Gastrocnemius medialis (tissue), 4 donors: Measurements from ENCODE around the gene AUTS2. TPM values are rescaled to one million over a fixed set of nuclear protein-coding genes. Genes with fewer than 3 reads are reported as not detected.
"Not testable (repeated sequence)": the region's sequence is repeated elsewhere in the genome, so short reads cannot be mapped to it uniquely, and the experiment has no call there.

Experiments used
- ATAC-seq, 2 donors: fragments of 150-250 bp; one replicate each; pipeline ENCODE4 v1.9.1; 2016
- DNase-seq, 2 donors: peaks; one replicate each; pipeline ENCODE4 v3.0.0-alpha.2; 2019
- H3K27ac ChIP-seq, 4 donors: fragments of 200-600 bp; sonication (generic); 1 replicate in 1 of 4; 2 replicates in 3 of 4; pipeline ENCODE4 v1.5.1; 2016 to 2018; ENCODE audit warnings: mild to moderate bottlenecking in 2 of 4, moderate library complexity in 1 of 4
- H3K27me3 ChIP-seq, 3 donors: fragments of 200-600 bp; sonication (generic) in 2 of 3; 1 replicate in 1 of 3; 2 replicates in 2 of 3; pipeline versions ENCODE4 v1.5.1 to v1.6.0; 2016 to 2019; ENCODE audit warnings: mild to moderate bottlenecking in 1 of 3, moderate library complexity in 1 of 3
- H3K36me3 ChIP-seq, 2 donors: fragments of 200-600 bp; sonication (generic) in 1 of 2; one replicate each; pipeline ENCODE4 v1.5.1; 2017 to 2018
- H3K4me1 ChIP-seq, 2 donors: fragments of 200-600 bp; sonication (generic) in 1 of 2; one replicate each; pipeline ENCODE4 v1.5.1; 2016 to 2017; ENCODE audit warnings: mild to moderate bottlenecking in 2 of 2
- H3K4me3 ChIP-seq, 4 donors: fragments of 200-600 bp; sonication (generic) in 3 of 4; 1 replicate in 1 of 4; 2 replicates in 3 of 4; pipeline ENCODE4 v1.5.1; 2016 to 2019; ENCODE audit warnings: mild to moderate bottlenecking in 2 of 4
- H3K9me3 ChIP-seq, 3 donors: fragments of 200-600 bp; sonication (generic) in 2 of 3; 1 replicate in 1 of 3; 2 replicates in 2 of 3; pipeline ENCODE4 v1.5.1; 2016 to 2019
- CTCF ChIP-seq, 5 experiments: fragments of 450-650 bp in 3 of 5; fragments of 200-600 bp in 2 of 5; sonication (generic) in 2 of 5; IDR thresholded peaks in 4 of 5; conservative IDR thresholded peaks in 1 of 5; 1 replicate in 4 of 5; 2 replicates in 1 of 5; pipeline ENCODE4 v1.5.1; 2016 to 2019; ENCODE audit warnings: antibody characterized with exemption in 5 of 5, mild to moderate bottlenecking in 3 of 5, moderate library complexity in 3 of 5
- POLR2A ChIP-seq, 2 donors: fragments of 450-650 bp; IDR thresholded peaks; one replicate each; pipeline ENCODE4 v1.6.1; 2017; ENCODE audit warnings: antibody characterized with exemption in 2 of 2, mild to moderate bottlenecking in 2 of 2, moderate library complexity in 2 of 2
- in situ Hi-C, 4 donors: fragments of 200-750 bp; cut with MboI; loops; one replicate each; pipeline versions ENCODE4 v1.15.0 to v1.8.0; 2017; ENCODE audit warnings: low sequenced_read_pairs in 4 of 4
- intact Hi-C: fragments of 100-400 bp; cut with DNase I; formaldehyde crosslinking; loops from one replicate; pipeline ENCODE4 v1.15.1; 2023; ENCODE audit warnings: low total_unique reads
- total RNA-seq, 4 donors: library from RNA; depleted of rRNA; stranded (reverse); fragments of >200 nt; gene quantifications; one replicate each; pipeline versions ENCODE4 v1.1.0 to v1.2.3, GENCODE V29; 2016

Gene AUTS2
- total RNA-seq, 4 donors from 2014 or later = 2.5 to 16.2 (median 8.5) TPM

- intact Hi-C loops = no loop called here
- H3K4me1 ChIP-seq = peaks cover 24 to 40% of the 10 kb centered on the region in 2 donors
Observed at GRCh38 chr7:69778138-69778537, 179.9 kb downstream of the AUTS2 start.

GRCh38 chr7:69780379-69780778 lies 182.1 kb downstream of the AUTS2 start:
- DNase-seq = peak; percentile 30 to 33
- no peak overlapping the region for H3K4me3 ChIP-seq
- peak overlapping the region; percentile 17 to 71 (median 51) for H3K27ac ChIP-seq
- H3K4me1 ChIP-seq = peaks cover 33 to 55% of the 10 kb centered on the region in 2 donors
- TF ChIP-seq POLR2A (IDR thresholded peaks at IDR 0.05) = no peak
- no peak for TF ChIP-seq CTCF (IDR thresholded peaks at IDR 0.05 in 4 of 5, conservative IDR thresholded peaks at IDR 0.05 in 1 of 5)
- ATAC-seq = peak; percentile 88 to 94
- no peaks in the 10 kb centered on the region for H3K36me3 ChIP-seq
- in situ Hi-C loops (no loop called here), intact Hi-C loops (loop anchor here (2.0 kb wide), 1 partner anchor 184 kb away; no protein-coding TSS in a partner anchor)
- H3K27me3 ChIP-seq = no peaks in the 10 kb centered on the region
- no peaks in the 10 kb centered on the region for H3K9me3 ChIP-seq

More at GRCh38 chr7:69778138-69778537, 179.9 kb downstream of the AUTS2 start:
- Histone ChIP-seq H3K4me3 (no peak overlapping the region), H3K27me3 (no peaks in the 10 kb centered on the region), H3K9me3 (no peaks in the 10 kb centered on the region), H3K27ac (no peak overlapping the region), H3K36me3 (no peaks in the 10 kb centered on the region)
- ATAC-seq = no peak
- no peak for DNase-seq
- in situ Hi-C loops = no loop called here
- TF ChIP-seq POLR2A (IDR thresholded peaks at IDR 0.05) (no peak), CTCF (IDR thresholded peaks at IDR 0.05 in 4 of 5, conservative IDR thresholded peaks at IDR 0.05 in 1 of 5) (no peak)

- Histone ChIP-seq H3K27me3 (no peaks in the 10 kb centered on the region), H3K9me3 (no peaks in the 10 kb centered on the region), H3K4me3 (no peak overlapping the region), H3K27ac (peak overlapping the region; percentile 17 to 71 (median 51)), H3K36me3 (no peaks in the 10 kb centered on the region), H3K4me1 (peaks cover 33 to 56% of the 10 kb centered on the region in 2 donors)
- TF ChIP-seq CTCF (IDR thresholded peaks at IDR 0.05 in 4 of 5, conservative IDR thresholded peaks at IDR 0.05 in 1 of 5) (no peak), POLR2A (IDR thresholded peaks at IDR 0.05) (no peak)
- intact Hi-C loops = loop anchor here (2.0 kb wide), 1 partner anchor 185 kb away; no protein-coding TSS in a partner anchor
- no peak for DNase-seq
- in situ Hi-C loops = no loop called here
- ATAC-seq = peak in 1 of 2 donors; percentile 39
Observed at GRCh38 chr7:69781412-69781846, 183.2 kb downstream of the AUTS2 start.

GRCh38 chr7:69782917-69783684 lies 184.8 kb downstream of the AUTS2 start:
- peak overlapping the region; percentile 2 to 67 (median 24) for H3K27ac ChIP-seq
- intact Hi-C loops = no loop called here
- no peak for TF ChIP-seq CTCF (IDR thresholded peaks at IDR 0.05 in 4 of 5, conservative IDR thresholded peaks at IDR 0.05 in 1 of 5)
- TF ChIP-seq POLR2A (IDR thresholded peaks at IDR 0.05) = no peak
- H3K4me1 ChIP-seq = peaks cover 33 to 59% of the 10 kb centered on the region in 2 donors
- no peak overlapping the region for H3K4me3 ChIP-seq
- no peaks in the 10 kb centered on the region for H3K27me3 ChIP-seq
- DNase-seq = peak; percentile 56 to 60
- ATAC-seq = peak; percentile 58 to 64
- no peaks in the 10 kb centered on the region for H3K36me3 ChIP-seq
- in situ Hi-C loops = no loop called here
- H3K9me3 ChIP-seq = no peaks in the 10 kb centered on the region

- in situ Hi-C loops, ATAC-seq, DNase-seq, H3K9me3 ChIP-seq, H3K27ac ChIP-seq, H3K4me3 ChIP-seq, intact Hi-C loops, H3K36me3 ChIP-seq, H3K27me3 ChIP-seq: not testable (repeated sequence)
- H3K4me1 ChIP-seq = peaks cover 41 to 63% of the 10 kb centered on the region in 2 donors
Observed at GRCh38 chr7:69786130-69786529, 187.9 kb downstream of the AUTS2 start.
